LNCaP clone FGC (cell line): Measurements from ENCODE around the gene GINS1.

Experiments used
- DNase-seq: peaks from one replicate; pipeline ENCODE4 v3.0.0-alpha.2; 2011; ENCODE audit warnings: low read depth
- H3K4me3 ChIP-seq: 2 replicates; pipeline ENCODE4 v1.5.1; 2011; ENCODE audit warnings: mild to moderate bottlenecking, low read depth, low read length, control low read depth
- CTCF ChIP-seq: IDR thresholded peaks from 2 replicates; pipeline ENCODE4 v1.5.1; 2012; ENCODE audit warnings: mild to moderate bottlenecking; ENCODE audit not compliant: control insufficient read depth, insufficient read depth; ENCODE audit errors: extremely low read depth

The GINS1 gene

GRCh38 chr20:25390538-25391528 lies 16.6 kb upstream of the GINS1 start, which contains the start of gene ABHD12:
Gene ABHD12, minus strand, starts transcription at chr20:25390835. Its CDS starts 132 bp downstream, at chr20:25390703.
- peak within 1 kb of the TSS; percentile 74 for H3K4me3 ChIP-seq
- TF ChIP-seq CTCF: 0 out of 2 replicates have a peak, but pooled peaks have one; percentile 9
- peak; percentile 83 for DNase-seq

- H3K4me3 ChIP-seq: no peak overlapping the region
These were observed 13.2 kb upstream of the GINS1 start for GRCh38 chr20:25394276-25394675.

GRCh38 chr20:25394996-25395395 lies 12.5 kb upstream of the GINS1 start:
- TF ChIP-seq CTCF: no peak
- H3K4me3 ChIP-seq: no peak overlapping the region
- no peak for DNase-seq

More at GRCh38 chr20:25394276-25394675, 13.2 kb upstream of the GINS1 start:
- no peak for DNase-seq
- TF ChIP-seq CTCF: no peak

GRCh38 chr20:25397096-25397495 lies 10.4 kb upstream of the GINS1 start:
- no peak overlapping the region for H3K4me3 ChIP-seq
- DNase-seq: no peak
- TF ChIP-seq CTCF: no peak

GRCh38 chr20:25397821-25398220 lies 9.7 kb upstream of the GINS1 start:
- no peak for DNase-seq
- TF ChIP-seq CTCF: no peak
- no peak overlapping the region for H3K4me3 ChIP-seq

GRCh38 chr20:25398376-25399036 lies 9.0 kb upstream of the GINS1 start:
- H3K4me3 ChIP-seq: no peak overlapping the region
- no peak for DNase-seq
- no peak for TF ChIP-seq CTCF
